ENCODE data around the gene GSE1.

GRCh38 chr16:85603203-85603755, 9.8 kb upstream of the GSE1 start:
- no peak for TF ChIP-seq EP300 (IDR thresholded peaks at IDR 0.05; ENCODE audit: low read depth)
- no peak for TF ChIP-seq POLR2AphosphoS5 (IDR thresholded peaks at IDR 0.05)
- TF ChIP-seq CTCF (IDR thresholded peaks at IDR 0.05), result no peak
